OCI-LY7 (cell line): ENCODE results near the gene COPE. TPM values are rescaled to one million over a fixed set of nuclear protein-coding genes. Genes with fewer than 3 reads are reported as not detected.

Experiments
- BruUV-seq: library from RNA; stranded (reverse); fragments of 400-500 nt; replicated peaks from 2 replicates; lab custom pipeline; 2021; lab: Mats Ljungman, UMichigan
- CTCF ChIA-PET: fragments of 300-600 bp; sonication (Branson Sonifier 250); formaldehyde crosslinking; loops from one replicate; lab custom pipeline; 2022; ENCODE audit warnings: antibody characterized with exemption; ENCODE audit not compliant: unreplicated experiment; lab: Charles Lee
- POLR2A ChIA-PET: fragments of 300-600 bp; sonication (Branson Sonifier 250); formaldehyde crosslinking; loops from one replicate; lab custom pipeline; 2022; ENCODE audit warnings: antibody characterized with exemption; lab: Charles Lee
- DNase-seq: peaks from one replicate; pipeline ENCODE4 v3.0.0-alpha.2; 2015; ENCODE audit warnings: low spot score
- H2AFZ ChIP-seq: fragments of 200-600 bp; sonication (generic), shearing (Covaris generic); 2 replicates; pipeline ENCODE4 v1.6.1; 2014; ENCODE audit warnings: mild to moderate bottlenecking, antibody characterized with exemption, low read length, moderate library complexity
- H3K27ac ChIP-seq: fragments of 200-600 bp; sonication (generic); 2 replicates; pipeline ENCODE4 v1.5.1; 2014; ENCODE audit warnings: mixed run types, low read depth, mild to moderate bottlenecking, moderate library complexity, low read length, inconsistent platforms; ENCODE audit not compliant: poor library complexity, severe bottlenecking
- H3K36me3 ChIP-seq: fragments of 200-600 bp; sonication (generic); 2 replicates; pipeline ENCODE4 v1.6.1; 2014; ENCODE audit warnings: mild to moderate bottlenecking, antibody characterized with exemption, low read length, moderate library complexity, mixed read lengths; ENCODE audit not compliant: insufficient read depth
- H3K4me1 ChIP-seq: fragments of 200-600 bp; sonication (generic); 2 replicates; pipeline ENCODE4 v1.5.1; 2014; ENCODE audit warnings: mild to moderate bottlenecking, low read length; ENCODE audit not compliant: insufficient read depth, poor library complexity, severe bottlenecking
- H3K4me2 ChIP-seq: fragments of 200-600 bp; sonication (generic); 2 replicates; pipeline ENCODE4 v1.6.1; 2014; ENCODE audit warnings: mild to moderate bottlenecking, low read length
- H3K4me3 ChIP-seq: fragments of 200-600 bp; sonication (generic); 2 replicates; pipeline ENCODE4 v1.5.1; 2014; ENCODE audit warnings: mild to moderate bottlenecking, low read depth, low read length; ENCODE audit not compliant: poor library complexity, severe bottlenecking
- H3K79me2 ChIP-seq: fragments of 200-600 bp; sonication (generic); 2 replicates; pipeline ENCODE4 v1.6.1; 2016; ENCODE audit warnings: low read depth, mild to moderate bottlenecking, low read length, moderate library complexity, mixed read lengths; ENCODE audit not compliant: insufficient read depth
- H3K9me2 ChIP-seq: fragments of 200-600 bp; sonication (generic); 2 replicates; pipeline ENCODE4 v1.6.1; 2016; ENCODE audit warnings: mild to moderate bottlenecking, low read length, mixed read lengths; ENCODE audit not compliant: insufficient read depth
- H3K9me3 ChIP-seq: fragments of 200-600 bp; sonication (generic); 2 replicates; pipeline ENCODE4 v1.6.1; 2014; ENCODE audit warnings: mild to moderate bottlenecking, mixed run types, low read length, mixed read lengths
- H4K20me1 ChIP-seq: fragments of 200-600 bp; sonication (generic); 2 replicates; pipeline ENCODE4 v1.6.1; 2014; ENCODE audit warnings: mild to moderate bottlenecking, antibody characterized with exemption, low read length, moderate library complexity, mixed read lengths; ENCODE audit not compliant: insufficient read depth
- EZH2phosphoT487 ChIP-seq: fragments of 200-600 bp; sonication (generic); IDR thresholded peaks from 2 replicates; pipeline ENCODE4 v1.6.1; 2018; ENCODE audit warnings: low read depth, borderline replicate concordance, mild to moderate bottlenecking, mixed run types, antibody characterized with exemption, low read length, moderate library complexity, mixed read lengths
- intact Hi-C: fragments of 100-400 bp; cut with micrococcal nuclease; formaldehyde crosslinking; loops from one replicate; pipeline ENCODE4 v1.10.0; 2022; ENCODE audit not compliant: unreplicated experiment
- total RNA-seq, 2 experiments: library from RNA; depleted of rRNA in 1 of 2; stranded (reverse); fragments of >200 nt in 1 of 2; shearing (Covaris generic) in 1 of 2; gene quantifications; 2 replicates each; pipeline ENCODE4 v1.2.3, GENCODE V29; 2014 to 2022
- TF ChIP-seq, protein P1 (sequence below): fragments of 200-600 bp; sonication (generic); conservative IDR thresholded peaks from 2 replicates; pipeline ENCODE4 v1.5.1; 2014; ENCODE audit warnings: mild to moderate bottlenecking, antibody characterized with exemption, low read length, moderate library complexity, mixed read lengths

The COPE gene
- total RNA-seq, 2 experiments from 2014 or later = 255 to 256 TPM

DNA sequence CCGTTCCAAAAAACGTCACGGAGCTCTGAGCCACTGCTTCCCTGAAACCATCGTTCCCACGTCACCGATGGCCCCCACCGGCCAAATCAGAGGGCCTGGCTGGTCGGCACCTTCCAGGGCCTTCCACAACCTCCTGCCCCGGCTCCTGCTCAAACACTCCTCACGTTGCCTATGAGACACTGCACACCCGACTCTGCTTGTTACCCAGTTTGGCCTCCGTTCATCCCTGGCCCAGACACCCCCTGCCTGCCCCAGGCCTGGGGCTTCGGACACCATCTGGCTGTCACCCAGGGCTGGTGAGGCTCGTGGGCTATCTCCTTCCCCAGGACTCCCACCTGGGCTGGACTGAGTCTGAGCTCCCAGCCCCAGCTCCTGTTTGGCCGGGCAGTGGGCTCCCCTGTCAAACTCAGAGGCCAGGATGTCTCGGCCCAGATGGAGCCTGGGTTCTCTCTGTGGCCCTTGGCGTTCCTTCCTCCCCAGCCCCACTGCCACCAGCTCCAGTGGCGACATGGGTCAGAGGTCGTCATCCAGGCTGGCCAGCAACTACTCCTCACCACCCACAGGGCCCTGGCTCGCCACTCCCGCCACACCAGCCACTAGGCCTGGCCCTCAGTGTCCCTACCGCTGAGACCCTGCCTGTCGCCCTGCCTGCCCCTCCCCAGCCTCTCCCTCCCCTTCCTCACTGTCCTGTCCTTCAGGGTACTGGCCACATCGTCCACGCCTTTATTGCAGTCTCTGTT lies 41.0 kb downstream of the COPE start:
- no peak overlapping the region for H2AFZ ChIP-seq
- no peak overlapping the region for H3K4me2 ChIP-seq
- no TSS peak for BruUV-seq
- no peaks in the 10 kb centered on the region for H3K79me2 ChIP-seq
- H4K20me1 ChIP-seq = no peaks in the 10 kb centered on the region
- no peak for DNase-seq
- TF ChIP-seq, protein P1, sequence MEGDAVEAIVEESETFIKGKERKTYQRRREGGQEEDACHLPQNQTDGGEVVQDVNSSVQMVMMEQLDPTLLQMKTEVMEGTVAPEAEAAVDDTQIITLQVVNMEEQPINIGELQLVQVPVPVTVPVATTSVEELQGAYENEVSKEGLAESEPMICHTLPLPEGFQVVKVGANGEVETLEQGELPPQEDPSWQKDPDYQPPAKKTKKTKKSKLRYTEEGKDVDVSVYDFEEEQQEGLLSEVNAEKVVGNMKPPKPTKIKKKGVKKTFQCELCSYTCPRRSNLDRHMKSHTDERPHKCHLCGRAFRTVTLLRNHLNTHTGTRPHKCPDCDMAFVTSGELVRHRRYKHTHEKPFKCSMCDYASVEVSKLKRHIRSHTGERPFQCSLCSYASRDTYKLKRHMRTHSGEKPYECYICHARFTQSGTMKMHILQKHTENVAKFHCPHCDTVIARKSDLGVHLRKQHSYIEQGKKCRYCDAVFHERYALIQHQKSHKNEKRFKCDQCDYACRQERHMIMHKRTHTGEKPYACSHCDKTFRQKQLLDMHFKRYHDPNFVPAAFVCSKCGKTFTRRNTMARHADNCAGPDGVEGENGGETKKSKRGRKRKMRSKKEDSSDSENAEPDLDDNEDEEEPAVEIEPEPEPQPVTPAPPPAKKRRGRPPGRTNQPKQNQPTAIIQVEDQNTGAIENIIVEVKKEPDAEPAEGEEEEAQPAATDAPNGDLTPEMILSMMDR = no peak
- TF ChIP-seq EZH2phosphoT487 = no peak
- H3K9me2 ChIP-seq = no peaks in the 10 kb centered on the region
- CTCF ChIA-PET = no interaction called here
- H3K4me1 ChIP-seq = no peaks in the 10 kb centered on the region
- intact Hi-C loops = no loop called here
- no peak overlapping the region for H3K27ac ChIP-seq
- no peak overlapping the region for H3K4me3 ChIP-seq
- no peaks in the 10 kb centered on the region for H3K9me3 ChIP-seq
- POLR2A ChIA-PET = no interaction called here
- H3K36me3 ChIP-seq = no peaks in the 10 kb centered on the region; the same call in 1 of the 2 replicates

GRCh38 chr19:18876865-18877264 lies 42.3 kb downstream of the COPE start:
- H2AFZ ChIP-seq = no peak overlapping the region
- no peaks in the 10 kb centered on the region for H3K79me2 ChIP-seq
- H3K36me3 ChIP-seq = no peaks in the 10 kb centered on the region; the same call in 1 of the 2 replicates
- intact Hi-C loops = no loop called here
- DNase-seq = no peak
- H3K9me2 ChIP-seq = no peaks in the 10 kb centered on the region
- no TSS peak for BruUV-seq
- ChIA-PET POLR2A (interaction anchor here (1.3 kb wide), 1 partner anchor 42 kb away, joined by 3 read pairs; the partner anchor contains the start of genes COPE and DDX49), CTCF (no interaction called here)
- TF ChIP-seq, protein P1 = no peak
- TF ChIP-seq EZH2phosphoT487 = no peak
- no peak overlapping the region for H3K4me2 ChIP-seq
- no peaks in the 10 kb centered on the region for H4K20me1 ChIP-seq
- no peak overlapping the region for H3K4me3 ChIP-seq
- H3K9me3 ChIP-seq = no peaks in the 10 kb centered on the region
- no peaks in the 10 kb centered on the region for H3K4me1 ChIP-seq
- H3K27ac ChIP-seq = no peak overlapping the region

DNA sequence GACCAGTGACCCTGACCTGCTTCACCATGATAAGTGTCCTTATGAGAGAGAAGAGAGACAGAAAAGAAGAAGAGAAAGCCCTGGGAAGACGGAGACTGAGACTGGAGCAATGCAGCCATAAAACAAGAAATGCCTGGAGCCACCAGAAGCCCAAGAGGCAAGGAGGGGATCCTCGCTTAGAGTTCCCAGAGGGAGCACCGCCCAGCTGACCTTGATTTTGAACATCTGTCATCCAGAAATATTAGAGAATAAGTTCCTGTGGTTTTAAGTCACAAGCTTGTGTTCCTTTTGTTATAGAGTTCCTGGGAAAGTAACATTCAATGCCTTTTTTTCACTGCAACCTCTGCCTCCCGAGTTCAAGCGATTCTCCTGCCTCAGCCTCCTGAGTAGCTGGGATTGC lies 43.5 kb downstream of the COPE start:
- Histone ChIP-seq H2AFZ (no peak overlapping the region), H4K20me1 (no peaks in the 10 kb centered on the region), H3K79me2 (no peaks in the 10 kb centered on the region), H3K36me3 (no peaks in the 10 kb centered on the region; the same call in 1 of the 2 replicates), H3K4me3 (no peak overlapping the region), H3K9me2 (no peaks in the 10 kb centered on the region), H3K4me2 (no peak overlapping the region), H3K9me3 (no peaks in the 10 kb centered on the region), H3K4me1 (no peaks in the 10 kb centered on the region), H3K27ac (no peak overlapping the region)
- intact Hi-C loops = no loop called here
- TF ChIP-seq, protein P1 = no peak
- TF ChIP-seq EZH2phosphoT487 = no peak
- DNase-seq = no peak
- CTCF ChIA-PET = no interaction called here
- POLR2A ChIA-PET = interaction anchor here (0.6 to 0.7 kb wide), 2 partner anchors 17 to 42 kb away, joined by 3 read pairs; no protein-coding TSS in a partner anchor
- no TSS peak for BruUV-seq
